ENCODE measurements around the gene STK38L. TPM values are rescaled to one million over a fixed set of nuclear protein-coding genes. Genes with fewer than 3 reads are reported as not detected.

Gene STK38L
- polyA plus RNA-seq, 1 donor from 2014 or later = 12.7 TPM

- Mint-ChIP-seq H3K4me3 (peak overlapping the region in 1 of 4 donors; percentile 60), H3K4me1 (peaks cover 0 to 7% (median 0%) of the 10 kb centered on the region in 3 donors), H3K9me3 (no peaks in the 10 kb centered on the region), H3K36me3 (peaks cover 11% of the 10 kb centered on the region), H3K27me3 (no peaks in the 10 kb centered on the region), H3K27ac (no peak overlapping the region)
These were observed 59.3 kb downstream of the STK38L start for GRCh38 chr12:27303139-27304111.

GRCh38 chr12:27304856-27305255 is 60.8 kb downstream of the STK38L start:
- H3K4me1 Mint-ChIP-seq = peaks cover 0 to 5% (median 0%) of the 10 kb centered on the region in 3 donors
- no peak overlapping the region for H3K27ac Mint-ChIP-seq
- H3K36me3 Mint-ChIP-seq = peaks cover 4% of the 10 kb centered on the region
- no peaks in the 10 kb centered on the region for H3K27me3 Mint-ChIP-seq
- no peak overlapping the region for H3K4me3 Mint-ChIP-seq
- no peaks in the 10 kb centered on the region for H3K9me3 Mint-ChIP-seq

- Mint-ChIP-seq H3K27ac (no peak overlapping the region), H3K36me3 (peaks cover 6% of the 10 kb centered on the region), H3K9me3 (no peaks in the 10 kb centered on the region), H3K4me1 (peaks cover 0 to 7% (median 0%) of the 10 kb centered on the region in 3 donors), H3K27me3 (no peaks in the 10 kb centered on the region), H3K4me3 (no peak overlapping the region)
These were observed 61.8 kb downstream of the STK38L start for GRCh38 chr12:27305673-27306456.

DNA sequence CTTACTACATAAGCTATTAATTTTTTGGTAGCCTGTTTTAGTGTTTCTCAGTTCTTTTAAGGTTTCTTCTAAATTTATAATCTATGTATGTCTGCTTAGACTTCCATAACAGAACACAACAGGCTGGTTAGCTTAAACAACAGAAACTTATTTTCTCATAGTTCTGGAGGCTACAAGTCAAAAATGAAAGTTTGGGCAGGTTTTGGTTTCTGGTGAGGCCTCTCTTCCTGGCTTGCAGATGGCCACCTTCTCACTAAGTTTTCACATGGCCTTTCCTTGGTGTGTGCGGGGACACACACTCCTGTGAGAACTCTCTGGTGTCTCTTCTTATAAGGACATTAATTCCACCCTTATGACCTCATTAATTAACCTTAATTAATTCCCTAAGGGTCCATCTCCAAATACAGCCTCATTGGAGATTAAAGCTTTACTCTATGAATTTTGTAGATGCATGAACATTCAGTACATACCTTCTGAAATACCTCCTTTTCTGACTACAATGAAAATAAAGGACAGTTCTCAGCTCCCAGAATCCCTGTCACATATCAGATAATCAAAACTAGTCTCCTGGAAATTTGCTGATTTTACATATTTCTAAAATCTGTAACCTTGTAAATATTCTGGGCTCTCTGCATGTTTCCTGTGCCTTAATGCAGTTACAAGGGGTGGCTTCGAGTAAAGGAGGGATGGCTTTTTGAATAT is 65.4 kb downstream of the STK38L start:
- peaks cover 0 to 7% (median 0%) of the 10 kb centered on the region in 3 donors for H3K4me1 Mint-ChIP-seq
- H3K9me3 Mint-ChIP-seq = no peaks in the 10 kb centered on the region
- peak overlapping the region in 2 of 4 donors; percentile 18 to 20 for H3K4me3 Mint-ChIP-seq
- peak overlapping the region in 1 of 3 donors; percentile 23 for H3K27ac Mint-ChIP-seq
- peaks cover 4% of the 10 kb centered on the region for H3K36me3 Mint-ChIP-seq
- H3K27me3 Mint-ChIP-seq = no peaks in the 10 kb centered on the region

DNA sequence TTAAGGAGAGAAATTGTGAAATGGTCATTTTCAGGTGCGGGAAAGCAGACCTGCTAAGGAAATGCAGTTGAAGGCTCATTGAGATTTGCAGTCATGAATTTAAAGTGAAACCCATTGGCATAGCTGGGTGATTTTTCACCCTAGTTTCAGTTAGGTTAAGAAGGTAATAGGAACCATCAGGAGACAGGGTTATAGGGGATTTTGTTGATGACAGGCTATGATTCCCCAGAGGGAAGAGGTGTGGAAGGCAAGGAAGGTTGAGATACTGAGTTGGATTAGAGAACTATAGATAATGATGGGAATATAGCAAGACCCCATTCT is 65.9 kb downstream of the STK38L start:
- Mint-ChIP-seq H3K27ac (no peak overlapping the region), H3K9me3 (no peaks in the 10 kb centered on the region), H3K4me3 (peak overlapping the region in 1 of 4 donors; percentile 20), H3K4me1 (peaks cover 0 to 7% (median 0%) of the 10 kb centered on the region in 3 donors), H3K27me3 (no peaks in the 10 kb centered on the region), H3K36me3 (peaks cover 4% of the 10 kb centered on the region)

GRCh38 chr12:27316947-27317346 is 72.9 kb downstream of the STK38L start:
- no peaks in the 10 kb centered on the region for H3K27me3 Mint-ChIP-seq
- no peaks in the 10 kb centered on the region for H3K9me3 Mint-ChIP-seq
- peaks cover 0 to 1% (median 0%) of the 10 kb centered on the region in 3 donors for H3K4me1 Mint-ChIP-seq
- H3K36me3 Mint-ChIP-seq = no peaks in the 10 kb centered on the region
- no peak overlapping the region for H3K4me3 Mint-ChIP-seq
- H3K27ac Mint-ChIP-seq = no peak overlapping the region

GRCh38 chr12:27319409-27319808 is 75.3 kb downstream of the STK38L start:
- H3K9me3 Mint-ChIP-seq = no peaks in the 10 kb centered on the region
- H3K4me1 Mint-ChIP-seq = peaks cover 0 to 1% (median 0%) of the 10 kb centered on the region in 3 donors
- no peaks in the 10 kb centered on the region for H3K36me3 Mint-ChIP-seq
- no peaks in the 10 kb centered on the region for H3K27me3 Mint-ChIP-seq
- no peak overlapping the region for H3K27ac Mint-ChIP-seq
- no peak overlapping the region for H3K4me3 Mint-ChIP-seq

- no peaks in the 10 kb centered on the region for H3K9me3 Mint-ChIP-seq
- no peak overlapping the region for H3K27ac Mint-ChIP-seq
- peaks cover 0 to 1% (median 0%) of the 10 kb centered on the region in 3 donors for H3K4me1 Mint-ChIP-seq
- H3K27me3 Mint-ChIP-seq = no peaks in the 10 kb centered on the region
- no peak overlapping the region for H3K4me3 Mint-ChIP-seq
- no peaks in the 10 kb centered on the region for H3K36me3 Mint-ChIP-seq
These were observed 75.8 kb downstream of the STK38L start for GRCh38 chr12:27319848-27320247.

- H3K4me1 Mint-ChIP-seq = peaks cover 0 to 2% (median 0%) of the 10 kb centered on the region in 3 donors
- no peaks in the 10 kb centered on the region for H3K36me3 Mint-ChIP-seq
- H3K9me3 Mint-ChIP-seq = no peaks in the 10 kb centered on the region
- H3K27me3 Mint-ChIP-seq = no peaks in the 10 kb centered on the region
- no peak overlapping the region for H3K4me3 Mint-ChIP-seq
- H3K27ac Mint-ChIP-seq = no peak overlapping the region
These were observed 80.4 kb downstream of the STK38L start for GRCh38 chr12:27324530-27324929.

GRCh38 chr12:27330846-27331245 is 86.8 kb downstream of the STK38L start:
- Mint-ChIP-seq H3K9me3 (no peaks in the 10 kb centered on the region), H3K27ac (no peak overlapping the region), H3K4me1 (peaks cover 15 to 25% (median 17%) of the 10 kb centered on the region in 3 donors), H3K4me3 (peak overlapping the region in 1 of 4 donors; percentile 42), H3K27me3 (peaks cover 14% of the 10 kb centered on the region), H3K36me3 (no peaks in the 10 kb centered on the region)

DNA sequence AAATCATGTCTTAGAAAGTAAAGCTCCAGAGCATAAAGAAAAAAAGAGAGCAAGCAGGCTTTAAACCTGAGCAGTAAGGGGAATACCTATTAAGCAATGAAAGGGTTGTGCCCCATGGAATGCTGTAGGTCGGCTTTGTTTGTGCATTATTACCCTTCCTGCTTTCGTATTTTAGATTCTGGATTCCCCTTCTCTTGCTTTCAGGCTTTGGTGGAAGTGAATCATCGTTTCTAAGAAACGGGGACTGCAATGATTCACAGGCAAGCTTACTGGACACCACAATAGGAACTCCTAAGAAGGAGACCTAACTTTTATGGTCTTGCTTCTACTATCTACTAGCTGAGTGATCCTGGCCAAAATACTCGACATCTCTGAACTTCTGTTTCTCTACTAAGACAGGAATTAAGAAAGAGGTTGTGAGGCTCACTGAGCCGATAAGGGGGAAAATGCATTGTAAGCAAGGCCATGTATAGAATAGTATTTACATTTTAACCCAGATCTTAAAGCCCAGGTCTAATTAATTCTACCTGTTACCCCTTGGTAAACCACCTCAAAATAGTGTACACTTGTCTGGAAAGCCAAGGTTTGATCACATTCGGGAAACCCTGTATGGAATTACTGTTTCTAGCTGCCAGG is 87.3 kb downstream of the STK38L start:
- H3K4me1 Mint-ChIP-seq = peaks cover 15 to 25% (median 17%) of the 10 kb centered on the region in 3 donors
- no peaks in the 10 kb centered on the region for H3K36me3 Mint-ChIP-seq
- H3K27me3 Mint-ChIP-seq = peaks cover 14% of the 10 kb centered on the region
- H3K27ac Mint-ChIP-seq = no peak overlapping the region
- peak overlapping the region in 2 of 4 donors; percentile 27 to 42 for H3K4me3 Mint-ChIP-seq
- H3K9me3 Mint-ChIP-seq = no peaks in the 10 kb centered on the region

GRCh38 chr12:27331927-27332324 is 87.8 kb downstream of the STK38L start:
- Mint-ChIP-seq H3K9me3 (no peaks in the 10 kb centered on the region), H3K27me3 (peaks cover 14% of the 10 kb centered on the region), H3K27ac (peak overlapping the region in 1 of 3 donors; percentile 82), H3K4me1 (peaks cover 15 to 23% (median 17%) of the 10 kb centered on the region in 3 donors), H3K36me3 (no peaks in the 10 kb centered on the region), H3K4me3 (peak overlapping the region; percentile 42 to 93 (median 88))

DNA sequence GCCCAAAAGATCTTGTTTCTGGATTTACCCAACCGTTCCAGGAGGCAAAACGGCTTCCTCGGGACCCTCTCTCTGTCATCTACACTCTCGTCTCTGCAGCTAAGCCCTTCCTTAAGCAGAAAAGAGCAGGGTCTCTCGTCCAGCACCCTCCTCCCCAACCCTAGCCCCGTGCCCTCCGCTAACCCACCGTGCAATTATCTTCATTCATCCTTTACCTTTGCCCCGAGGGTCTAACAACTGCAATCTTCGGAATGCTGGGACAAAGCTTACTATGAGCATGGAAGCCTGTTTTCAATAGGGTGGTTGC is 88.3 kb downstream of the STK38L start:
- H3K27me3 Mint-ChIP-seq = peaks cover 14% of the 10 kb centered on the region
- no peaks in the 10 kb centered on the region for H3K36me3 Mint-ChIP-seq
- peaks cover 15 to 23% (median 17%) of the 10 kb centered on the region in 3 donors for H3K4me1 Mint-ChIP-seq
- no peaks in the 10 kb centered on the region for H3K9me3 Mint-ChIP-seq
- peak overlapping the region; percentile 42 to 93 (median 88) for H3K4me3 Mint-ChIP-seq
- peak overlapping the region in 2 of 3 donors; percentile 19 to 82 for H3K27ac Mint-ChIP-seq

GRCh38 chr12:27332714-27333402 is 88.8 kb downstream of the STK38L start, which contains the start of gene BMAL2:
Gene BMAL2 (plus strand): TSS chr12:27332836. CDS start chr12:27333073, 237 bp downstream.
- H3K4me3 Mint-ChIP-seq = peak within 1 kb of the TSS; percentile 92 to 97 (median 94)
- no peaks in the 10 kb centered on the region for H3K36me3 Mint-ChIP-seq
- H3K27ac Mint-ChIP-seq = peak within 1 kb of the TSS in 2 of 3 donors; percentile 82 to 92
- no peaks in the 10 kb centered on the region for H3K9me3 Mint-ChIP-seq
- H3K4me1 Mint-ChIP-seq = peaks cover 15 to 23% (median 17%) of the 10 kb centered on the region in 3 donors
- peaks cover 14% of the 10 kb centered on the region for H3K27me3 Mint-ChIP-seq
